KOPT-K1 (cell line): Measurements from ENCODE around the gene EEF1AKMT2.

Experiments used
- H3K27ac ChIP-seq: fragments of 200-600 bp; sonication (generic); 2 replicates; pipeline ENCODE4 v1.5.1; 2016; ENCODE audit warnings: antibody characterized with exemption, mild to moderate bottlenecking, low read depth, low read length; ENCODE audit not compliant: poor library complexity, severe bottlenecking
- H3K36me3 ChIP-seq: fragments of 200-600 bp; sonication (generic); 2 replicates; pipeline ENCODE4 v1.5.1; 2017; ENCODE audit warnings: antibody characterized with exemption, mild to moderate bottlenecking, low read length, moderate library complexity; ENCODE audit not compliant: insufficient read depth
- H3K9me3 ChIP-seq: fragments of 200-600 bp; sonication (generic); 2 replicates; pipeline ENCODE4 v1.5.1; 2017; ENCODE audit warnings: antibody characterized with exemption, low read length, mild to moderate bottlenecking; ENCODE audit not compliant: insufficient read depth, poor library complexity, severe bottlenecking

The EEF1AKMT2 gene

GRCh38 chr10:124723826-124724225 lies 67.9 kb downstream of the EEF1AKMT2 start:
- peak overlapping the region; percentile 45 for H3K27ac ChIP-seq
- H3K36me3 ChIP-seq: 0 out of 2 replicates have a peak, but pooled peaks cover 14% of the 10 kb centered on the region
- no peaks in the 10 kb centered on the region for H3K9me3 ChIP-seq

DNA sequence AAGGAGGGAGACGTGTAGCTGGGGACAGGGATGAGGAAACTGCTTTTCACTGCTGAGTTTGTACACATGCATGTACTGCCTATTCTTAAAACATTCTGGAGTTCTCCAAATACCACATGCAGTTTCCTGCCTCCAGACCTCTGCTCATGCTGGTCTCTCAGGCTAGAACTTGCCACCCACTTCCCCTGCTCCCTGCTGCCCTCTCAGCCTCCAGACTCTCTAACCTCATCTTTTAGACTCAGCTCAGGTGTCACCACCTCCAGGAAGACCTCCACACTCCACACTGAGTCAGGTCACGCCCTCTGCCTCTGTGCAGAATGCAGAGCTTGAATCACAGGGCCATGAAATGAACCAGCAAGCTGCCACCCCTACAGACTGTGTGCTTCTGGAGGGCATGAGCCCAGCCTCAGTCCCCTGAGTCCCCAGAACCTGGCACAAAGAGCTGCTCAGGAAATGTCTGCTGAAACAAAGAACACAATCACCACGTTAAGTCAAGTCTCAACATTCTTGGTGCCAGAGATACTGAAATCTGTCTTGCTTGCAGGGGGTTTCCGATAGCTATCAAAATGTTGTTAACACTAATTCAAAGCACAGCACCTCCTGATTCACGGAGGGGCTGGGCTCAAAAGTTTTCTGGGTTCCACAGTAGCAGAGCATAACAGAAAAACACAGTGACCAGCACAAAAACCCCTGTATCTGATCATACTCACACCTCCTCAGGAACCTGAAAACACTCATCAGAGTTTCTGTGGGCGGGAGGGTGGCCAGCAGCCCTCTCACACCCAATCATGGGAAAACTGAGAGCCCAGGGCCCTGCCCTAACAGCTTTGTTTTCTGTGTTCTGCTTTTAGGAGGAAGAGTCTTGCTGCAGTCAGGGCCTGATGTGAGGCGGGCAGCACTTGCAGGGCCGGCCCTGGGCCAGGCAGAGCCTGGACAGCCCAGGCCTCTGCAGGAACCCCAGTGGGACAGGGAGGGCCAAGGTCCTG lies 68.6 kb downstream of the EEF1AKMT2 start:
- Histone ChIP-seq H3K27ac (peak overlapping the region; percentile 45), H3K9me3 (no peaks in the 10 kb centered on the region), H3K36me3 (0 out of 2 replicates have a peak, but pooled peaks cover 14% of the 10 kb centered on the region)

- Histone ChIP-seq H3K36me3 (peaks cover 19% of the 10 kb centered on the region; the same call in 1 of the 2 replicates), H3K9me3 (no peaks in the 10 kb centered on the region)
Measured at GRCh38 chr10:124721330-124722045, 70.2 kb downstream of the EEF1AKMT2 start.

GRCh38 chr10:124719213-124719851 lies 72.4 kb downstream of the EEF1AKMT2 start:
- H3K9me3 ChIP-seq: no peaks in the 10 kb centered on the region
- H3K36me3 ChIP-seq: peaks cover 5% of the 10 kb centered on the region; the same call in 1 of the 2 replicates
- H3K27ac ChIP-seq: peak overlapping the region; percentile 60

More at GRCh38 chr10:124721330-124722045, 70.2 kb downstream of the EEF1AKMT2 start:
- peak overlapping the region; percentile 15 for H3K27ac ChIP-seq

GRCh38 chr10:124717911-124718741 lies 73.6 kb downstream of the EEF1AKMT2 start:
- Histone ChIP-seq H3K36me3 (peaks cover 5% of the 10 kb centered on the region; the same call in 1 of the 2 replicates), H3K9me3 (no peaks in the 10 kb centered on the region), H3K27ac (peak overlapping the region; percentile 60)

GRCh38 chr10:124717041-124717757 lies 74.5 kb downstream of the EEF1AKMT2 start:
- Histone ChIP-seq H3K27ac (peak overlapping the region; percentile 60), H3K9me3 (no peaks in the 10 kb centered on the region), H3K36me3 (peaks cover 5% of the 10 kb centered on the region; the same call in 1 of the 2 replicates)

DNA sequence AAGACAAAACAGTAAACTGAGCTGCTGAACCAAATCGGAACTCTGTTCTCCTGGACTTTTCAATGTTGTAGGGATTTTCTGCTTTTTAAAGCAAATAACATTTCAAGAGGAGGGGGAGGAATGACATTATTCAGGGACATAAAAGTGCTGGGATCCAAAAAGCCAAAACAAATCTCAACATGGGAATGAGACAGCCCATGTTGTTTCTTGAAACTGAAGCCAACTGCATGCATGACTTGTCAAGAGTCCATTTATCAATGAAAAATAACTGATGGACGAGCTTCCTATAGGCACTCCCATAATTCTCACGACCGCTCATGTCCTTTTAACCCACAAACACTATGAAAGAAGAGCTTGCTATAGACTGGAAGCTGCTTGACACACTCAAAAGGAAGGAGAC lies 75.3 kb downstream of the EEF1AKMT2 start:
- H3K36me3 ChIP-seq: peaks cover 5% of the 10 kb centered on the region; the same call in 1 of the 2 replicates
- peak overlapping the region; percentile 37 for H3K27ac ChIP-seq
- H3K9me3 ChIP-seq: no peaks in the 10 kb centered on the region

- H3K9me3 ChIP-seq: no peaks in the 10 kb centered on the region
- H3K36me3 ChIP-seq: peaks cover 5% of the 10 kb centered on the region; the same call in 1 of the 2 replicates
- H3K27ac ChIP-seq: peak overlapping the region; percentile 37
Measured at GRCh38 chr10:124715439-124715838, 76.2 kb downstream of the EEF1AKMT2 start.

DNA sequence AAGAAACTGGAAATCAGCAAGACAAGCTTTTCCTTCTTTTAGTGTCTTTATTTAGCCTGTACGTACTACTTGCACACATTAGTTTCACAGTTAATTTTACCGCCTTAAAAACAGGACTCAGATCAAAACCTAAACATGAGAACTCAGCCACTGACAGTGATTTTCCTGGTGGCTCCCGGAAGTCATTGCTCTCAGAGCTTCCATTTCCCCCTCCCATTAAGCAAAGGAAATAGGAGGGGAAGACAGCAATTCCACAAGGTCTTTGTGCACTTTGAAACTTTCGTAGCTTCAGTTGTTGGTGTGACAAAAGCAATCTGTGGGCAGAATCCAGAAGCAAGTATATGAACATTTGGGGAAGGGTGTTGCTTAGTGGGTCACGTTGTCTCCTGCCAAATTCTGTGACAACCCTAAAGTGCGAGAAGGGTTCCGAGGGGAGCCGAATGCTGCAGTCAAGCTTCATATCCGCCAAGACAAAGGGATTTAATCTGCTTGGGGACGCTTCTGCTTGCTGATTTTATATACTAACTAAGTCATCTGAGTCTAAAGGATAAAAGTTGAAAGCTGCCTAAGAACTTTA lies 77.9 kb downstream of the EEF1AKMT2 start:
- H3K27ac ChIP-seq: no peak overlapping the region
- no peaks in the 10 kb centered on the region for H3K9me3 ChIP-seq
- peaks cover 5% of the 10 kb centered on the region; the same call in 1 of the 2 replicates for H3K36me3 ChIP-seq

GRCh38 chr10:124712704-124713407 lies 78.8 kb downstream of the EEF1AKMT2 start:
- Histone ChIP-seq H3K36me3 (peaks cover 5% of the 10 kb centered on the region; the same call in 1 of the 2 replicates), H3K27ac (peak overlapping the region; percentile 45), H3K9me3 (no peaks in the 10 kb centered on the region)

DNA sequence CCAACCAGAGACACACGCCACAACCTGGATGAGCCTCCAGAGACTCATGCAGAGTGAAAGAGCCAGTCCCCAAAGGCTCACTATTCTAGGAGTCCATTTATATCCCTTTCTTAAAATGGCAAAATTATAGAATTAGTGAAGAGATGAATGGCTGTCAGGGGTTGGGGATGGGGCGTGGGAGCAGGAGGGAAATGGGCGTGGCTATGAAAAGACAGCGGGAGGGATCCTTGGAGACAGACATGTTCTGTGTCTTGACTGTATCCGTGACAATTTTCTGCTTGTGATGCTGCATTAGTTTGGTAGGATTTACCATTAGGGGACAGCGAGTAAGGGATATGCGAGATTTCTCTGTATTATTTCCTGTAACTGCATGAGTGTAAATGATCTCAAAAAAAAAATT lies 80.5 kb downstream of the EEF1AKMT2 start:
- no peak overlapping the region for H3K27ac ChIP-seq
- H3K36me3 ChIP-seq: peaks cover 10% of the 10 kb centered on the region; the same call in 1 of the 2 replicates
- H3K9me3 ChIP-seq: no peaks in the 10 kb centered on the region

GRCh38 chr10:124710266-124710881 lies 81.3 kb downstream of the EEF1AKMT2 start:
- Histone ChIP-seq H3K36me3 (peaks cover 13% of the 10 kb centered on the region; the same call in 1 of the 2 replicates), H3K27ac (no peak overlapping the region), H3K9me3 (no peaks in the 10 kb centered on the region)
